Gastroesophageal sphincter (tissue), 4 donors: Measurements from ENCODE around the gene LACC1. TPM values are rescaled to one million over a fixed set of nuclear protein-coding genes. Genes with fewer than 3 reads are reported as not detected.
A peak's percentile ranks its signal among the peaks of the same experiment; 100 is the strongest.

Source experiments
- ATAC-seq: fragments of 150-250 bp; one replicate; pipeline ENCODE4 v1.9.1; 2016; ENCODE audit warnings: mild to moderate bottlenecking, moderate library complexity
- H3K27ac ChIP-seq, 4 donors: fragments of 200-600 bp; sonication (generic) in 3 of 4; 1 replicate in 3 of 4; 2 replicates in 1 of 4; pipeline ENCODE4 v1.5.1; 2016 to 2019
- H3K27me3 ChIP-seq: fragments of 200-600 bp; sonication (generic); one replicate; pipeline ENCODE4 v1.5.1; 2019
- H3K36me3 ChIP-seq, 2 donors: fragments of 200-600 bp; sonication (generic); one replicate each; pipeline ENCODE4 v1.5.1; 2019; ENCODE audit warnings: control low read depth in 1 of 2
- H3K4me1 ChIP-seq, 3 donors: fragments of 200-600 bp; sonication (generic); 1 replicate in 2 of 3; 2 replicates in 1 of 3; pipeline ENCODE4 v1.5.1; 2016 to 2019; ENCODE audit warnings: control low read depth in 2 of 3
- H3K4me3 ChIP-seq, 2 donors: fragments of 200-600 bp; sonication (generic); one replicate each; pipeline ENCODE4 v1.5.1; 2019; ENCODE audit warnings: mild to moderate bottlenecking in 1 of 2, moderate library complexity in 1 of 2
- H3K9me3 ChIP-seq, 3 donors: fragments of 200-600 bp; sonication (generic); one replicate each; pipeline ENCODE4 v1.5.1; 2017 to 2019; ENCODE audit warnings: control low read depth in 2 of 3
- EP300 ChIP-seq: sonication (generic); formaldehyde crosslinking; IDR thresholded peaks from one replicate; pipeline ENCODE4 v1.6.1; 2017; ENCODE audit warnings: antibody characterized with exemption, mild to moderate bottlenecking
- POLR2A ChIP-seq, 2 donors: fragments of 450-650 bp; IDR thresholded peaks; one replicate each; pipeline ENCODE4 v1.6.1; 2017; ENCODE audit warnings: antibody characterized with exemption in 2 of 2, mild to moderate bottlenecking in 2 of 2, moderate library complexity in 1 of 2
- POLR2AphosphoS5 ChIP-seq: sonication (generic); formaldehyde crosslinking; IDR thresholded peaks from one replicate; pipeline ENCODE4 v1.6.1; 2017; ENCODE audit warnings: antibody characterized with exemption
- WGBS, 2 donors: methylation state at CpG; one replicate each; pipeline ENCODE4 v1.1.5; 2018; ENCODE audit warnings: low coverage in 1 of 2; 5-methylcytosine and 5-hydroxymethylcytosine counted together
- total RNA-seq, 4 donors: library from RNA; depleted of rRNA; stranded (reverse); fragments of >200 nt; gene quantifications; one replicate each; pipeline ENCODE4 v1.1.0, GENCODE V29; 2016
- TF ChIP-seq, protein P1 (sequence below), 4 experiments: fragments of 200-600 bp in 2 of 4; fragments of 450-650 bp in 2 of 4; sonication (generic) in 1 of 4; IDR thresholded peaks; one replicate each; pipeline ENCODE4 v1.5.1; 2017 to 2019; ENCODE audit warnings: antibody characterized with exemption in 4 of 4, mild to moderate bottlenecking in 2 of 4, moderate library complexity in 2 of 4

LACC1 gene
- total RNA-seq, 4 donors from 2014 or later = 3.8 to 12.3 (median 6.6) TPM

DNA sequence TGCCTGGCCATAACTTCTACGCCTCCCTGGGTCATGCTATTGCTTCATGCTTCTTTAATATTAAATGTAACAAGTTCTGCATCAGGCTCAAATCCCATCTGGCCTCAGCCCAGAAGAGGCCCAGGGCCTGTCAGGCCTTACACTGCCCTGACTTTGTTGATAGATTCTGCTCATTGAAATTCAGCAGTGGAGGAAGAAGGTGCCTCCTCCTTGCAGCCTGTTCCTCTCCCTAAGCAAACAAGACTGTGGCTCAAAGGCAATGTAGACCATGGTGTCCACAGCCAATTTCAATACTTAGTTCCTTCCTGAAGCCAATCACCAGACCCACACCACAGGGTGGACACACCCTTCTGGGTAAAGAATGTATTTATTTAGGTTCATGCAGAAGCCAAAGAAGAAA, 59.4 kb downstream of the LACC1 start:
- Histone ChIP-seq H3K27ac (peak overlapping the region in 2 of 4 donors; percentile 46 to 52), H3K27me3 (no peaks in the 10 kb centered on the region), H3K36me3 (no peaks in the 10 kb centered on the region), H3K4me3 (no peak overlapping the region), H3K9me3 (no peaks in the 10 kb centered on the region), H3K4me1 (peaks cover 14 to 43% (median 20%) of the 10 kb centered on the region in 3 donors)
- no peak for ATAC-seq
- WGBS, 2 donors = 71% methylated on average over 1 of the region's 1 CpG
- no peak for TF ChIP-seq POLR2AphosphoS5
- TF ChIP-seq, protein P1, sequence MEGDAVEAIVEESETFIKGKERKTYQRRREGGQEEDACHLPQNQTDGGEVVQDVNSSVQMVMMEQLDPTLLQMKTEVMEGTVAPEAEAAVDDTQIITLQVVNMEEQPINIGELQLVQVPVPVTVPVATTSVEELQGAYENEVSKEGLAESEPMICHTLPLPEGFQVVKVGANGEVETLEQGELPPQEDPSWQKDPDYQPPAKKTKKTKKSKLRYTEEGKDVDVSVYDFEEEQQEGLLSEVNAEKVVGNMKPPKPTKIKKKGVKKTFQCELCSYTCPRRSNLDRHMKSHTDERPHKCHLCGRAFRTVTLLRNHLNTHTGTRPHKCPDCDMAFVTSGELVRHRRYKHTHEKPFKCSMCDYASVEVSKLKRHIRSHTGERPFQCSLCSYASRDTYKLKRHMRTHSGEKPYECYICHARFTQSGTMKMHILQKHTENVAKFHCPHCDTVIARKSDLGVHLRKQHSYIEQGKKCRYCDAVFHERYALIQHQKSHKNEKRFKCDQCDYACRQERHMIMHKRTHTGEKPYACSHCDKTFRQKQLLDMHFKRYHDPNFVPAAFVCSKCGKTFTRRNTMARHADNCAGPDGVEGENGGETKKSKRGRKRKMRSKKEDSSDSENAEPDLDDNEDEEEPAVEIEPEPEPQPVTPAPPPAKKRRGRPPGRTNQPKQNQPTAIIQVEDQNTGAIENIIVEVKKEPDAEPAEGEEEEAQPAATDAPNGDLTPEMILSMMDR (IDR thresholded peaks at IDR 0.05) = no peak
- TF ChIP-seq POLR2A (IDR thresholded peaks at IDR 0.05) = no peak
- no peak for TF ChIP-seq EP300

DNA sequence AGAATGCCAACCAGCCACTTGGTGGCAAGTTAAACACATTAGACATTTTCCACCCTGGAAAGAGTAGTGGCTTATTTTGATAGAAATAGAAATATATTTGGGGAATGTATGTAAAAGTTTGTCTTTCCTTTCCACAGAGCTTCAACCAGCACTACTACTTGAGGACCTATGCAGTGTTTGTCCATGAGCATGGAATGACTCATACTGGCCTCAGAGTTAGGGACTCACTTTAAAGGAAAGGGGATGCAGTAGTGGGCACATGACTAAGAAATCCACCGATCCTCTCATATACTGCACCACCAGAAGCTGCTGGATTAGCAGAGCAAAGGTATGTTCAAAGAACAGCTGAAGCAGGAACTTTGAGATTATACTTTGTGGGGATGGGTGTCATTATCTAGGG, 62.6 kb downstream of the LACC1 start:
- 60 to 100% methylated on average over 1 of the region's 1 CpG for WGBS, 2 donors

More for the DNA sequence above, 62.6 kb downstream of the LACC1 start:
- no peak for ATAC-seq
- H3K4me3 ChIP-seq = no peak overlapping the region
- H3K27ac ChIP-seq = no peak overlapping the region
- TF ChIP-seq POLR2AphosphoS5 (no peak), POLR2A (IDR thresholded peaks at IDR 0.05) (no peak), EP300 (no peak)
- TF ChIP-seq, protein P1 (IDR thresholded peaks at IDR 0.05) = no peak
- peaks cover 11 to 25% (median 11%) of the 10 kb centered on the region in 3 donors for H3K4me1 ChIP-seq
- H3K9me3 ChIP-seq = no peaks in the 10 kb centered on the region
- no peaks in the 10 kb centered on the region for H3K27me3 ChIP-seq
- no peaks in the 10 kb centered on the region for H3K36me3 ChIP-seq

Other genes starting within 250 kb of the LACC1 start
- 10 to 100 TPM in 1 of 4 donors, 1 to 10 TPM in 3; 1.8 to 11.6 (median 9.4) TPM for gene ENOX1, start 92.9 kb upstream of the LACC1 start, total RNA-seq
- gene CCDC122, start 164 bp upstream of the LACC1 start, total RNA-seq = 1 to 10 TPM; 3.6 to 5.3 (median 4.0) TPM